Upper lobe of right lung (tissue), 1 donor: Measurements from ENCODE around the gene C2orf80. TPM values are rescaled to one million over a fixed set of nuclear protein-coding genes. Genes with fewer than 3 reads are reported as not detected.

ENCODE experiments used
- ATAC-seq: fragments of 200-7000 bp; cut with Tn5 transposase; one replicate; pipeline ENCODE4 v1.9.1; 2020; ENCODE audit warnings: mild to moderate bottlenecking, moderate library complexity
- DNase-seq: peaks from one replicate; pipeline ENCODE4 v3.0.0-alpha.2; 2020
- H3K27ac ChIP-seq: fragments of 200-600 bp; one replicate; pipeline ENCODE4 v1.8.0; 2022
- H3K27me3 ChIP-seq: fragments of 200-600 bp; one replicate; pipeline ENCODE4 v1.8.0; 2022; ENCODE audit warnings: mild to moderate bottlenecking
- H3K36me3 ChIP-seq: fragments of 200-600 bp; one replicate; pipeline ENCODE4 v1.8.0; 2022
- H3K4me1 ChIP-seq: fragments of 200-600 bp; one replicate; pipeline ENCODE4 v1.8.0; 2022
- H3K4me3 ChIP-seq: fragments of 200-600 bp; one replicate; pipeline ENCODE4 v1.8.0; 2022; ENCODE audit warnings: mild to moderate bottlenecking
- H3K9me3 ChIP-seq: fragments of 200-600 bp; one replicate; pipeline ENCODE4 v1.8.0; 2022
- CTCF ChIP-seq: fragments of 200-600 bp; IDR thresholded peaks from one replicate; pipeline ENCODE4 v1.8.0; 2022; ENCODE audit warnings: antibody characterized with exemption
- intact Hi-C: fragments of 100-400 bp; cut with DNase I; formaldehyde crosslinking; loops from one replicate; pipeline ENCODE4 v1.11.0; 2022
- long read RNA-seq: library from polyadenylated mRNA; unstranded; transcript quantifications from one replicate; pipeline ENCODE4 v2.0.0, GENCODE V29; 2021
- total RNA-seq: library from RNA; stranded (reverse); fragmentation: NEBNext Ultra II Directional; extraction: Animal tissue kit (Norgen Biotek cat#: 25700); gene quantifications from one replicate; pipeline ENCODE4 v1.2.1, GENCODE V29; 2021
- donor health status: DM: no; HTN: yes; CAD: no; lungs with severe emphysema.

C2orf80 gene
- total RNA-seq = not detected
- long read RNA-seq = 0 reads

- TF ChIP-seq CTCF = no peak
- no peak for DNase-seq
- H3K36me3 ChIP-seq = no peaks in the 10 kb centered on the region
- H3K4me3 ChIP-seq = no peak within 1 kb of the TSS
- H3K4me1 ChIP-seq = no peaks in the 10 kb centered on the region
- ATAC-seq = no peak
- H3K27ac ChIP-seq = no peak within 1 kb of the TSS
- no peaks in the 10 kb centered on the region for H3K27me3 ChIP-seq
- intact Hi-C loops = no loop called here
- H3K9me3 ChIP-seq = no peaks in the 10 kb centered on the region
Observed at GRCh38 chr2:208189810-208190503, at the start of gene C2orf80. Gene C2orf80, minus strand, starts transcription at chr2:208190030. Its CDS starts 3,044 bp downstream, at chr2:208186986.

- no peak overlapping the region for H3K4me3 ChIP-seq
- no peak for ATAC-seq
- H3K4me1 ChIP-seq = no peaks in the 10 kb centered on the region
- intact Hi-C loops = no loop called here
- H3K27ac ChIP-seq = no peak overlapping the region
- no peak for TF ChIP-seq CTCF
- H3K9me3 ChIP-seq = no peaks in the 10 kb centered on the region
- DNase-seq = no peak
- H3K36me3 ChIP-seq = peaks cover 49% of the 10 kb centered on the region
- H3K27me3 ChIP-seq = no peaks in the 10 kb centered on the region
Observed at GRCh38 chr2:208235860-208236259, 46.0 kb upstream of the C2orf80 start.

GRCh38 chr2:208234786-208235185 is 45.0 kb upstream of the C2orf80 start:
- no peaks in the 10 kb centered on the region for H3K27me3 ChIP-seq
- no peak for DNase-seq
- H3K36me3 ChIP-seq = peaks cover 38% of the 10 kb centered on the region
- H3K4me1 ChIP-seq = no peaks in the 10 kb centered on the region
- H3K4me3 ChIP-seq = no peak overlapping the region
- no peak overlapping the region for H3K27ac ChIP-seq
- no peak for TF ChIP-seq CTCF
- no peaks in the 10 kb centered on the region for H3K9me3 ChIP-seq
- intact Hi-C loops = no loop called here
- ATAC-seq = no peak

GRCh38 chr2:208228476-208228875 is 38.6 kb upstream of the C2orf80 start:
- H3K4me3 ChIP-seq = no peak overlapping the region
- no peaks in the 10 kb centered on the region for H3K9me3 ChIP-seq
- no peaks in the 10 kb centered on the region for H3K27me3 ChIP-seq
- H3K36me3 ChIP-seq = no peaks in the 10 kb centered on the region
- intact Hi-C loops = no loop called here
- ATAC-seq (no peak), DNase-seq (no peak)
- H3K4me1 ChIP-seq = no peaks in the 10 kb centered on the region
- TF ChIP-seq CTCF = no peak
- no peak overlapping the region for H3K27ac ChIP-seq

- TF ChIP-seq CTCF = no peak
- Histone ChIP-seq H3K4me1 (no peaks in the 10 kb centered on the region), H3K4me3 (no peak overlapping the region), H3K9me3 (no peaks in the 10 kb centered on the region), H3K27me3 (no peaks in the 10 kb centered on the region), H3K36me3 (no peaks in the 10 kb centered on the region), H3K27ac (no peak overlapping the region)
- ATAC-seq (peak; percentile 25), DNase-seq (no peak)
- intact Hi-C loops = no loop called here
Observed at GRCh38 chr2:208227581-208228232, 37.9 kb upstream of the C2orf80 start.
